ENCODE results near the gene LCN10. TPM values are rescaled to one million over a fixed set of nuclear protein-coding genes. Genes with fewer than 3 reads are reported as not detected.

The LCN10 gene
- total and polyA plus RNA-seq, 2 of the 13 experiments (the other 11 are each of a cell fraction or from before 2014, with no cell fraction given): 0.53 to 0.61 TPM

DNA sequence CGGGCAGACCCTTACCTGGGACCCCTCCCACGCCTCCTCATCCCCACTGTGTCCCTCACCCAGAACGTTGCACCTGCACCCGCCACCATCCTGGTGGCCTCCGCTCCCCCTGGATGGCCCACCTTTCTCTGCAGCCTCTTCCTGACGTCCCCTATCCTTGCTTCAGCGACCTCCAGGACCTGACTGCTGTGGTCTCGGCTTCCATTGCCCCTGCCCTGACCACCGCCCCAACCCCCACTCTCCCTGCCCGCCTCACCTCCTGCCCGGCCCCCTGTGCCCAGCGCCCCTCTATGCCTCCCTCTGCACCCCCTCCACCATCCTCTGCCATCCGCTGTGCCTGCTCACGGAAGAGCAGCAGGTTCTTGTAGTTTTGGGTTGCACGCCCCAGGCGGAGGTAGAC, 2.2 kb downstream of the LCN10 start:
- intact Hi-C loops (cut with micrococcal nuclease; ENCODE audit: unreplicated experiment) (no loop called here), in situ Hi-C loops (cut with HindIII; ENCODE audit: extremely low pct_ligation_motif_present, low pct_unique_long_range_greater_than_20kb) (no loop called here)
- Histone ChIP-seq H3K4me3 (replicated peaks in 1 of 3; ENCODE audit: insufficient read depth in 1 of 3, low read depth in 2 of 3, low read length in 3 of 3) (no peak overlapping the region), H3K27me3 (ENCODE audit: control insufficient read depth in 1 of 2, insufficient read depth in 2 of 2, low read length in 2 of 2) (peaks cover 15 to 79% of the 10 kb centered on the region in 2 experiments), H3K4me1 (ENCODE audit: insufficient read depth, low read length) (peaks cover 25% of the 10 kb centered on the region), H3K27ac (ENCODE audit: extremely low read length, insufficient read depth, low read length) (no peak overlapping the region), H3K9me3 (ENCODE audit: low read length) (no peaks in the 10 kb centered on the region), H4K20me1 (ENCODE audit: insufficient read depth, low read length) (no peaks in the 10 kb centered on the region), H3K9ac (ENCODE audit: insufficient read depth, low read depth, low read length) (no peak overlapping the region), H2AFZ (ENCODE audit: low read length) (no peak overlapping the region), H3K4me2 (ENCODE audit: low read depth, low read length) (0 out of 2 replicates have a peak overlapping the region, but pooled peaks have one; percentile 27), H3K79me2 (ENCODE audit: insufficient read depth, low read length) (no peaks in the 10 kb centered on the region), H3K36me3 (replicated peaks in 1 of 2; ENCODE audit: control insufficient read depth in 1 of 2, insufficient read depth in 2 of 2, low read length in 2 of 2) (no peaks in the 10 kb centered on the region)
- ChIA-PET POLR2A (no interaction called here), CTCF (ENCODE audit: low intra/inter-chr PET ratio, low total read pairs) (no interaction called here)
- TF ChIP-seq PITX1 (CRISPR knock-in tag; IDR thresholded peaks at IDR 0.05) (0 out of 2 replicates have a peak, but pooled peaks have one; percentile 10), CENPT (CRISPR knock-in tag; IDR thresholded peaks at IDR 0.05; ENCODE audit: low read depth) (no peak)
- WGBS (ENCODE audit: low lambda C conversion rate): 65% methylated on average over 16 of the region's 16 CpGs
- ATAC-seq (no peak), DNase-seq (ENCODE audit: low spot score) (no peak), FAIRE-seq (no peak)
- no TSS peak for BruUV-seq (replicated peaks)

GRCh38 chr9:136740069-136740468, 2.7 kb downstream of the LCN10 start:
- FAIRE-seq (no peak), ATAC-seq (no peak), DNase-seq (ENCODE audit: low spot score) (no peak)
- Histone ChIP-seq H2AFZ (ENCODE audit: low read length) (no peak overlapping the region), H3K27me3 (ENCODE audit: control insufficient read depth in 1 of 2, insufficient read depth in 2 of 2, low read length in 2 of 2) (peaks cover 13 to 79% of the 10 kb centered on the region in 2 experiments), H3K4me3 (replicated peaks in 1 of 3; ENCODE audit: insufficient read depth in 1 of 3, low read depth in 2 of 3, low read length in 3 of 3) (no peak overlapping the region), H3K36me3 (replicated peaks in 1 of 2; ENCODE audit: control insufficient read depth in 1 of 2, insufficient read depth in 2 of 2, low read length in 2 of 2) (no peaks in the 10 kb centered on the region), H3K79me2 (ENCODE audit: insufficient read depth, low read length) (no peaks in the 10 kb centered on the region), H3K9me3 (ENCODE audit: low read length) (no peaks in the 10 kb centered on the region), H3K4me1 (ENCODE audit: insufficient read depth, low read length) (peaks cover 25% of the 10 kb centered on the region), H3K9ac (ENCODE audit: insufficient read depth, low read depth, low read length) (no peak overlapping the region), H3K27ac (ENCODE audit: extremely low read length, insufficient read depth, low read length) (no peak overlapping the region), H3K4me2 (ENCODE audit: low read depth, low read length) (no peak overlapping the region), H4K20me1 (ENCODE audit: insufficient read depth, low read length) (no peaks in the 10 kb centered on the region)
- CTCF ChIA-PET (ENCODE audit: low intra/inter-chr PET ratio, low total read pairs): no interaction called here
- BruUV-seq (replicated peaks): no TSS peak
- no peak for TF ChIP-seq ZNF3 (CRISPR knock-in tag; IDR thresholded peaks at IDR 0.05)
- TF ChIP-seq SCMH1 (CRISPR knock-in tag; IDR thresholded peaks at IDR 0.05; ENCODE audit: borderline replicate concordance): no peak
- TF ChIP-seq SAFB2 (CRISPR knock-in tag; IDR thresholded peaks at IDR 0.05; ENCODE audit: borderline replicate concordance, low read depth): no peak
- no peak for TF ChIP-seq GLMP (CRISPR knock-in tag; IDR thresholded peaks at IDR 0.05; ENCODE audit: borderline replicate concordance)
- no peak for TF ChIP-seq REPIN1 (CRISPR knock-in tag; IDR thresholded peaks at IDR 0.05; ENCODE audit: borderline replicate concordance, low read depth)
- no peak for TF ChIP-seq ZNF326 (CRISPR knock-in tag; IDR thresholded peaks at IDR 0.05; ENCODE audit: borderline replicate concordance)
- no peak for TF ChIP-seq CCAR2 (optimal IDR thresholded peaks at IDR 0.05; ENCODE audit: low read depth, low read length)
- no peak for TF ChIP-seq NCOA1 (CRISPR knock-in tag; IDR thresholded peaks at IDR 0.05)
- TF ChIP-seq SOX6 (IDR thresholded peaks at IDR 0.05): no peak
- no peak for TF ChIP-seq SOX6 (CRISPR knock-in tag; IDR thresholded peaks at IDR 0.05)
- no peak for TF ChIP-seq SUZ12 (IDR thresholded peaks at IDR 0.05; ENCODE audit: low read depth, low read length)
- no peak for TF ChIP-seq SP140L (CRISPR knock-in tag; IDR thresholded peaks at IDR 0.05; ENCODE audit: borderline replicate concordance)
- TF ChIP-seq, protein P1, sequence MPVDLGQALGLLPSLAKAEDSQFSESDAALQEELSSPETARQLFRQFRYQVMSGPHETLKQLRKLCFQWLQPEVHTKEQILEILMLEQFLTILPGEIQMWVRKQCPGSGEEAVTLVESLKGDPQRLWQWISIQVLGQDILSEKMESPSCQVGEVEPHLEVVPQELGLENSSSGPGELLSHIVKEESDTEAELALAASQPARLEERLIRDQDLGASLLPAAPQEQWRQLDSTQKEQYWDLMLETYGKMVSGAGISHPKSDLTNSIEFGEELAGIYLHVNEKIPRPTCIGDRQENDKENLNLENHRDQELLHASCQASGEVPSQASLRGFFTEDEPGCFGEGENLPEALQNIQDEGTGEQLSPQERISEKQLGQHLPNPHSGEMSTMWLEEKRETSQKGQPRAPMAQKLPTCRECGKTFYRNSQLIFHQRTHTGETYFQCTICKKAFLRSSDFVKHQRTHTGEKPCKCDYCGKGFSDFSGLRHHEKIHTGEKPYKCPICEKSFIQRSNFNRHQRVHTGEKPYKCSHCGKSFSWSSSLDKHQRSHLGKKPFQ (CRISPR knock-in tag; IDR thresholded peaks at IDR 0.05; ENCODE audit: insufficient replicate concordance): no peak
- TF ChIP-seq HNF4A (CRISPR knock-in tag; IDR thresholded peaks at IDR 0.05): no peak
- no peak for TF ChIP-seq JUNB (CRISPR knock-in tag; IDR thresholded peaks at IDR 0.05; ENCODE audit: borderline replicate concordance)
- no peak for TF ChIP-seq NONO (IDR thresholded peaks at IDR 0.05)
- TF ChIP-seq NONO (CRISPR knock-in tag; conservative IDR thresholded peaks at IDR 0.05): no peak
- POLR2A ChIA-PET: no interaction called here
- intact Hi-C loops (cut with micrococcal nuclease; ENCODE audit: unreplicated experiment) (no loop called here), in situ Hi-C loops (cut with HindIII; ENCODE audit: extremely low pct_ligation_motif_present, low pct_unique_long_range_greater_than_20kb) (no loop called here)
- 73% methylated on average over 5 of the region's 11 CpGs for WGBS (ENCODE audit: low lambda C conversion rate)
